ENCODE data around the gene HOXB4.

Gene HOXB4

DNA sequence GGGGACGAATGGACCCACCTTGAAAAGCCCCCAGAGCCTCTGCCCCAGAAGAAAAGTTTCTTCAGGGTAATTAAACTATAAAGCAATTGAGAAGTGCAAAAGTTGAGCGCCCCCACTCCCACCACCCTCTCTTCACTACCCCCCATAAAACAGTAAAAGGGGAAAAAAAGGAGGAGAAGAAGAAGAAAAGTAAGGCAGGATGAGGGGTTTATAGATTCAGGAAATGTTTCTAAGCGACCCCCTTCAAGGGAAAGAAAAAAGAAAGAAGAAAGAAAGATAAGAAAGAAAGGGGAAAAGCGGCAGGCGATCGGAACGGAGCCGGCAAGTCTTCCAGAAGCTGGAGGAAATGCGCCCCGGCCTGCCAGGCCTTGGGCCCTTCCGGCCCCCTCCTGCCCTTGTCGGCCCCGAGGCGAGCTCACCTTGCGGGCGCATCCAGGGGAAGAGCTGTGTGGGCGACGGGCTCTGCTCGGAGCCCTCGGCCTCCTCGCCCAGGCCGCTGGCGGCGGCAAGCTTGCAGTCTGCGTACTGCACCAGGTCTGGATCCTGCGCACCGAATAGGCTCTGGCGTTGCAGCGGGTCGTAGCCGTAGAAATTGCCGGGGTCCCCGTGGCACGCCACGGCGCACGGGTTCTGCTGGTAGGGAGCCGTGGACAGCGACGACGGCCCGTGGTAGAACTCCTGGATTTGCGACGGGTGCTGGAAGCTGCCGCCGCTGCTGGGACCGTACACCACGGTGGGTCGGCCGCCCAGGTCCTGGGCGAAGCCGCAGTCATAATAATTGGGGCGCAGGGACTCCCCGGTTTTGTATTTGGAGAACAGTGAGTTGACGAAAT, 35.9 kb upstream of the HOXB4 start:
- peak in 1 of 2 experiments; percentile 31 for DNase-seq

- peak in 1 of 2 experiments; percentile 67 for DNase-seq
Observed at GRCh38 chr17:48612854-48613691, 34.9 kb upstream of the HOXB4 start.

DNA sequence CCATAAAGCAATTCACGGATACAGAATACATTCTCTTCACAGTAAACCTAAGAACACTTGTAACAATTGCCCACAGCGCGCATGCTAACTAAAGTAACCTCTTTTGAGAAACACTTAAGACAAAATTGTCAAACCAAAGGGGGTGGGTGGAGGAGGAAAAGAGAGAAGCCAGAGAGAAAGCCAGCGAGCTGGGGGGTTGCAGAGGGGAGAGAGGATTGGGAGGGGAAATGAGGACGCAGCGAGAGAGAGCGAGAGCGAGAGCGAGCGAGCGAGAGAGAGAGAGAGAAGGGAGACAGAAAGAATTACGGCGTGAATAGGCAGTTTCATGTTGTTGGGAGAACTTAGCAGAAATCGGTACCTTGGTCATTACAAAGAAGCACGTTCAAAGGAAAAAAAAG, 34.3 kb upstream of the HOXB4 start:
- DNase-seq: peak; percentile 43 to 55

DNA sequence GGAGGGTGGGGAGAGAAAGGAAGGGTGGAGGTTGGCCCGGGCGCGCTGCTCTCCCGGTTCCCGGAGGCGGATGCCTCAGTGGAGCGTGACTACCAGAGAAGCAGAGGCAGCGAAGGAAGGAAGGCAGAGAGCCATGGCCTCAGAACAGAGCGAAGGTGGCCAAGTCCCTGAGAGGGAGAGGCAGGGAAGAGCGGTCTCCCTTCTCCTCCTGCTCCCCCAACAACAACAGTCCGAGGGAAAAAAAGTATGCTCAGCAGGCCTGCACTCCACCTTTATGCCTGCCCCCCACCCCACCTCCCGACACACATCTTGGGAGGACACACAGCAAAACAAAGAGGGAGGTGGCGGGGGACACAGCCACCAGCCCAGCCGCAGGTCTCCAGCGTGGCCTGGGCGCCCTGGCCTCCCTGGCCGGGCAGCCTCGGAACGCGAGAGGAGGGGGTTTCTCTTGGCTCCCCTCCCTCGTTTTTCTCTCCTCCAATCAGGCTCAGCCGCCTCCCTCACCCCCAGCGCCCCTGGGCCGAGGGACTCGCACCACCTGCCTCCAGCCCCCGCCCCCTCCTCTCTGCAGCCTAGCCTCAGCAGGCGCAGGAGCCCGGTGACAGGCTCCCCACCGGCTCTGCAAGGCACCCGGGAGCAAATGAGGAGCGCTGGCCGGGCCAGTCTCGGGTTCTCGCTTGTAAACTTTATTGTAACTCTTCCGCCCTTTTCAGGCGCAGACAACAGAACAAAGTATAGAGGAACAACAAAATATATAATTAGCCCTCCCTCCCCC, 33.7 kb upstream of the HOXB4 start:
- peak; percentile 92 to 96 for DNase-seq

DNA sequence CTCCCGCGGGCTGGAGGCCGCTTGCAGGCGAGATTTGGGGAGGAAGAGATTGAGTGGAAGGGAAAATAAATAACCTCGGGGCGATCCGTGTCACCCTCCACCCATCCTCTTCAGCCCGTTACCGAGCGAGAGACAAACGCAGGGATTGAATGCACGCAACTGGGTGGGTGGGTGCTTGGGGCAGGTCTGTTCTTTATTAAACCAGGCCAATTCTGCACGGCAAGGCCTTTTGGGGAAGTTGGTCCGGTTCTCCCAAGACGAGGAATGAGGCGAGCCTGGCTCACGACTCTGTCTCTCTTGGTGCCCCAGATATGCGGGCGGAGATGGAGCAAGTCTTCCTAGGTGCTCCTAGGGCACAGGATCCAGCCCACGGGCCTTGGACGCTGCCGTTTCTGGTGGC, 33.1 kb upstream of the HOXB4 start:
- peak; percentile 49 to 63 for DNase-seq

- DNase-seq: peak; percentile 66 to 75
Observed at GRCh38 chr17:48610282-48611211, 32.4 kb upstream of the HOXB4 start, which contains the start of gene HOXB7. TSS of gene HOXB7 (minus strand) at chr17:48611017. CDS start at chr17:48610918, 99 bp downstream.

DNA sequence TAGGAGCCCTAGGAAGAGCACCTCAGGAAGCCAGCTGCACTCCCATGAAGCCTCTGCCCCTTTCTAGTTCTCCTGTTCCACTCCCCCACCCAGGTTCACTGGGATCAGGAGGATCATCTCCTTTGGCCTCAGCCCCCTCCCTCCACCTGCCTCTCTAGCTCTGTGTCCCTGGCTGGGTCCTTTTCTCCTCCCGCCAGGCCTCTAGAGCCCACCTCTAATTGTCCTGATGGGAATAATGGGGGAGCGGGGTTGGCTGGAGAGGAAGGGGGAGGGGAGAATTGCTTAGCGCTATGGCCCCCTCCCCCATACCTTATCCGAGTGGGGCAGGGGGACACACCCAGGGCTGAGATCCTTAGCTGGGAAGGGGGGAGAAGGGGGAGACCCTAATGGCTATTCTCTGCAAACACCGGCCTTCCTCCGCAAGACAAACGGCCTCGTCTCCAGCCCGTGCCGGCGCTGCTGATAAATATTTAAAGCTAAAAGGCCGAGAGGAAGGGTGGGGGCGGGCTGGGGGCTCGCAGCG, 31.7 kb upstream of the HOXB4 start:
- DNase-seq: no peak

DNA sequence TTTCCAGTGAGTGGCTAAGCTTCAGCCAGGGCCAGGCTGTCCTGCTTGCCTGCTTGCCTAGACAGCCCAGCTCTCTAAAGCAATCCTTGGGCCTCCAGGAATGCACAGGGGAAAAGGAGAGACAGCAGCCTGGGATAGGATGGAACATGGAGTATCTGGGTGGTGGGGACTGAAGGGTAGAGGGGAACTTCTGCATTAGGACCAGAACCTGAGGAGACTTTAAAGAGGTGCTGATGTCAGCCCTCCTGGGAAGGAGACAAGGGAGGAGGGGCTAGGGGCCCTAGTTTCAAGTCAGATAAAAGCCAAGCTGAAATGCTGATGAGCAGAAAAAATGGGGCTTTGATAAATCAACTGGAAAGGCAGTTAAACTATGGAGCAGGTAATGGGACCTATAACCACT, 30.9 kb upstream of the HOXB4 start:
- no peak for DNase-seq

DNA sequence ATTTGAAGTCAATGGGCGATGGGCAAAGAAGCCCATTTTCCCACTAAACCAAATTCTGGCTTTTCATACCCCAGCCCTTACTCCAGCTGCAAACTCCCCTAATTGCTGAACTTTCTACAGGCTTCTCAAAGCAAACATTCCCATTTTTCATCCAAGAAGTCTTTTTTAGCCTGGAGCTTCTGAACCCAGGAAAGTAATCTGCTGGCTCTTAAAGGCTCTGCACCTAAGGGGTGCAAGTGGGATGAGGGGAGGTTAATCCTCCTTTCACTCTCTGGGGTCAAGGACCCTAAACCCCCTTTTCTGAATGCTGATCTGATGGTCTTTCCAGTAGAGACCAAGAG, 30.3 kb upstream of the HOXB4 start:
- DNase-seq: no peak

GRCh38 chr17:48606892-48607614, 28.9 kb upstream of the HOXB4 start:
- no peak for DNase-seq

GRCh38 chr17:48605991-48606891, 28.1 kb upstream of the HOXB4 start:
- DNase-seq: no peak

DNA sequence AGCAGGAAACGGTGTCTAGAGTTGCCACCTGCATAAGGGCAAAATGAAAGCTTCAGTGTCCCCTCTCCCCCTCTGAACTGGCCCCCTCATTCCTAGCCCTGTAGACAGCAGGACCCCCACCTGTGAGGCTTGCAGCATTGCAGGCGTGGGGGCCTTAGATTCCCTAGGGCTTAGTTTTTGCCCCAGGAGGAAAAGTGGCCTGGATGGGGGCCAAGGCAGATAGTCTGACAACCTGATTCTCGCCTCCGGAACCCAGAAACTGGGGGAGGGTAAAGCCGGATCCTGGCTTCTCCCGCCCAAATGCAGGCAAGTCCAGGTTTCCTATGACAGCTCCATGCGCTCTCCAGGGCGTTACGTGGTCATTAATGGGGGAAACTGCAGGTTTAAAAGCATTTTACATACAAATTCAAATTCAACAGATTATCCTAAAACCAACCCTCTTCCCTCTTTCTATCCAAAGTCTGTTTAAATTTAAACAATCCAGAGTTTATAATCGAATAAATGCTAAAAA, 27.3 kb upstream of the HOXB4 start:
- no peak for DNase-seq

DNA sequence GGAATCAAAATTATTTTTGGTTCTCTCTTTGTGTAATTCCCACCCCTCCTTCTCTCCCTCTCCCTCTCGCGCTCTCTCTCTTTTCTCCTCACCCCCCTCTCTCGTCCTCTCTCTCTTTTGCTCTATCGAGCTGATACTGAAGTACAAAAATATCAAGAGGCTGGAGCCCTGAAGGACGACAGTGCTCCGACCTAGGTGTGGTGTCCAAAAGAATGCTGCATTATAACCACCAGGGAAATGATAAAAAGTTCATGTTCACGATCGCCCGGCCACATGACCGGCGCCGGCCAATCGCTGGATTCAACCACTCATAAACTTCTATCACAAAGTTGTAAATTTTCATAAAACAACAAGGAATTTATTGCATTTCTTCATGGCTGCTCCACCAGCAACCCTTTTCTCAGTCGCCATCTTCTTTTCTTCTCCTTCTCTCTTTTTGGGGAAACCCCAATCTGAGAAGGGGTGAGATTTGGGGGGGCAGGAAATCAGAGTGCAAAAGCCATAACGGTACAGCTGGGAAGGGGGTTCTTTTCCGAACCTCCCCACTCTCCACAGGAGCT, 26.7 kb upstream of the HOXB4 start, which contains the start of gene HOXB6:
Gene HOXB6, minus strand, starts transcription at position 217 of the 560 bp plus-strand sequence. CDS start 6,836 bp downstream, outside the sequence.
- peak in 1 of 2 experiments; percentile 15 for DNase-seq

GRCh38 chr17:48603959-48604769, 26.0 kb upstream of the HOXB4 start:
- peak; percentile 62 to 77 for DNase-seq

DNA sequence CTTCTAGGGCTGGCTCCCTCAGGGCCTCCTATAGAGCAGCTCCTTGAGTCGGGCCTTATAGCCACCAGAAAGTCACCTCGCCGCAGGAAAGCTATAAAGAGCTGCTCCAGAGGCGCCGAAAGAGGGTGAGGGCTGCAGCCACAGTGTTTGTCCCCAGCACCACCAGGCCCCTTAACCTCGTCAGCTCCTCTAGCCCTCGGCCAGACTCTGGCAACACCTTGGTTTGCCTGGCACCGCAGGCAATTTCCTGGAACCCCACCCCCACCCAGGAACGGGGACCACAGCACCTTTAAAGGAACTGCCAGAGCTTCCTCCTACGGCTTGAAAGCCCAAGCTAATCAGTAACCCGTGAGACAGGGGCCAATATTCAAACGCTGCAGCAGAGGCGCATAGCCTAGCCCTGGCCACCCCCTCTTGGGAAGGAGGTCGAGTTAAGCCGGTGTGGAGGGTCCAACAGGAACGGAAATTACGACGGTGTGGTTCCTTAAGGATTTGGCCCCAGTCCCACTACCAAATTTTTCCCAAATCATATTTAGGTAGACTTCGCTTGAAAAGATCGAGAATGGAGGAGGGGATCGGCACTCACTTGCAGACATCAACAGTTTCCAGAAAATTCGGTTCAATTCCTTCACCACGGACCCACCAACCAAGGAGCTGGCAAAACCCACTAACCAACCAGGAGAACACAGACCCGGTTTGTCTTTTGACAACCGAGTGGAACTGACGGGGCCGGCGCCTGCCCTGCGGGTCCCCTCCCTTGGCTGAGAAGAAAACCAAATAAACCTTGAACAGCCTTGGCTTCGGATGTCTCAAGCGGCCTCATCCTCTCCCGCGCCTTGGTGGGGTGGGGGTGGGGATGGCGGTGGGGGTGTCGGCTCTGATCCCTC, 23.6 kb upstream of the HOXB4 start:
- no peak for DNase-seq

DNA sequence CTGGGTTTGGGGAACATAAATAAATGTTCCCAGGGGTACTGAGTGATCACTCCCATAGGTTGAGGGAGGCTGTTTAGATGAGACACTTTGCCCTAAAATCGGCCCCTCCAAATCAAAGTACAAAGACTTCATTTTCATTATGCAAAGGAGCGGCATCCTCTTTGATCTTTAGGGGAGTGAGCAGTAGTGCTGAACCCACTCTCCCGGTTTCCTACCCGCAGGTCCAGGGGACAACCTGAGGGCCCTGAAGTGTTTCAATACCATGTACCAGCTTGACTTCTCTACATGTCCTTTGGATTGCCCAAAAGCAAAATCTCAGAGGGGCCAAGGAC, 23.0 kb upstream of the HOXB4 start:
- no peak for DNase-seq
